GM12878 (cell line): Measurements from ENCODE around the gene EPHA8. TPM values are rescaled to one million over a fixed set of nuclear protein-coding genes. Genes with fewer than 3 reads are reported as not detected.

ENCODE experiments used
- ATAC-seq: fragments of 200-7000 bp; cut with Tn5 transposase; 3 replicates; pipeline ENCODE4 v1.9.1; 2020; ENCODE audit warnings: mild to moderate bottlenecking, moderate library complexity
- BruUV-seq: library from RNA; stranded (reverse); fragments of 400-500 nt; replicated peaks from 2 replicates; lab custom pipeline; 2021; lab: Mats Ljungman, UMichigan
- CTCF ChIA-PET: fragments of 300-600 bp; sonication (Branson Sonifier 250); formaldehyde crosslinking; extraction: SDS; loops from one replicate; lab custom pipeline; 2021; ENCODE audit warnings: inconsistent platforms; lab: Yijun Ruan, JAX
- POLR2A ChIA-PET: fragments of 350-600 bp; formaldehyde crosslinking; extraction: SDS; loops from one replicate; lab custom pipeline; 2021; ENCODE audit warnings: inconsistent platforms; lab: Charles Lee
- RAD21 ChIA-PET: fragments of 300-600 bp; sonication (Branson Sonifier 250); formaldehyde crosslinking; loops from one replicate; lab custom pipeline; 2023; ENCODE audit warnings: antibody characterized with exemption; ENCODE audit not compliant: unreplicated experiment; lab: Charles Lee
- SMC1A ChIA-PET: fragments of 300-600 bp; sonication (Branson Sonifier 250); formaldehyde crosslinking; loops from one replicate; lab custom pipeline; 2023; ENCODE audit not compliant: unreplicated experiment, uncharacterized antibody; lab: Charles Lee
- DNase-seq: peaks from one replicate; pipeline ENCODE4 v3.0.0-alpha.2; 2011; ENCODE audit warnings: low read depth, low spot score
- FAIRE-seq: peaks from 3 replicates; lab custom pipeline; 2011; peaks lifted over from hg19 to GRCh38; lab: Jason Lieb, UNC
- H2AFZ ChIP-seq: 2 replicates; pipeline ENCODE4 v1.6.0; 2011; ENCODE audit warnings: low read depth, low read length, control low read depth; ENCODE audit not compliant: control insufficient read depth
- H3K27ac ChIP-seq: 2 replicates; pipeline ENCODE4 v1.5.1; 2011; ENCODE audit warnings: control low read depth; ENCODE audit not compliant: control insufficient read depth, insufficient read depth
- H3K27me3 ChIP-seq, 2 experiments: replicated peaks in 1 of 2; 2 replicates each; pipeline versions ENCODE4 v1.6.0 to v1.6.1; 2011; ENCODE audit warnings: low read length in 1 of 2; ENCODE audit not compliant: control insufficient read depth in 2 of 2, insufficient read depth in 2 of 2
- H3K36me3 ChIP-seq, 2 experiments: 2 replicates each; pipeline ENCODE4 v1.5.1; 2011; ENCODE audit warnings: low read length in 1 of 2; ENCODE audit not compliant: control insufficient read depth in 2 of 2, insufficient read depth in 2 of 2
- H3K4me1 ChIP-seq: 2 replicates; pipeline ENCODE4 v1.6.1; 2011; ENCODE audit warnings: mild to moderate bottlenecking, low read length, moderate library complexity, mixed read lengths; ENCODE audit not compliant: control insufficient read depth, insufficient read depth
- H3K4me2 ChIP-seq: 2 replicates; pipeline ENCODE4 v1.6.0; 2011; ENCODE audit warnings: control low read depth; ENCODE audit not compliant: control insufficient read depth, insufficient read depth
- H3K4me3 ChIP-seq: fragments of 200-600 bp; sonication (generic); 2 replicates; pipeline ENCODE4 v1.5.1; 2016
- H3K79me2 ChIP-seq: 2 replicates; pipeline ENCODE4 v1.6.0; 2011; ENCODE audit warnings: low read length; ENCODE audit not compliant: control insufficient read depth, insufficient read depth
- H3K9ac ChIP-seq: 2 replicates; pipeline ENCODE4 v1.8.0; 2011; ENCODE audit warnings: low read length, control low read depth, mixed read lengths; ENCODE audit not compliant: control insufficient read depth, insufficient read depth
- H3K9me3 ChIP-seq: replicated peaks from 3 replicates; pipeline ENCODE4 v1.5.1; 2011; ENCODE audit warnings: mild to moderate bottlenecking, low read length; ENCODE audit not compliant: control insufficient read depth, insufficient read depth
- H4K20me1 ChIP-seq: 2 replicates; pipeline ENCODE4 v1.6.0; 2011; ENCODE audit not compliant: control insufficient read depth, insufficient read depth
- BCL11A ChIP-seq: IDR thresholded peaks from 2 replicates; pipeline ENCODE4 v1.6.1; 2011; ENCODE audit warnings: low read depth, low read length
- FOS ChIP-seq: IDR thresholded peaks from 3 replicates; pipeline ENCODE4 v1.6.1; 2011; ENCODE audit warnings: borderline replicate concordance; ENCODE audit not compliant: insufficient read length; ENCODE audit errors: extremely low read depth
- MEF2A ChIP-seq: IDR thresholded peaks from 2 replicates; pipeline ENCODE4 v1.6.1; 2011; ENCODE audit warnings: low read depth, mild to moderate bottlenecking, low read length, moderate library complexity; ENCODE audit not compliant: insufficient read depth
- POU2F2 ChIP-seq: IDR thresholded peaks from 3 replicates; pipeline ENCODE4 v1.6.1; 2011; ENCODE audit warnings: low read depth, mild to moderate bottlenecking, low read length, borderline replicate concordance
- REST ChIP-seq: IDR thresholded peaks from 2 replicates; pipeline ENCODE4 v1.6.1; 2012; ENCODE audit warnings: mild to moderate bottlenecking, low read depth, low read length
- SMC3 ChIP-seq: IDR thresholded peaks from 2 replicates; pipeline ENCODE4 v1.6.1; 2011; ENCODE audit warnings: low read length, improper control_type of control experiment, borderline replicate concordance
- SPI1 ChIP-seq: IDR thresholded peaks from 2 replicates; pipeline ENCODE4 v1.6.1; 2011; ENCODE audit warnings: low read depth, mild to moderate bottlenecking, low read length, moderate library complexity, borderline replicate concordance; ENCODE audit not compliant: insufficient read depth
- WGBS: methylation state at CpG from one replicate; pipeline ENCODE4 v1.1.6; 2016; ENCODE audit warnings: low lambda C conversion rate; ENCODE audit not compliant: insufficient replicate concordance, insufficient coverage; ENCODE audit errors: missing lambda C conversion rate; 5-methylcytosine and 5-hydroxymethylcytosine counted together
- in situ Hi-C: fragments of 300-500 bp; cut with MboI; formaldehyde crosslinking; loops from 9 replicates; pipeline ENCODE4 v1.14.3; 2018; ENCODE audit warnings: mixed read lengths
- intact Hi-C: fragments of 100-400 bp; cut with micrococcal nuclease; formaldehyde crosslinking; loops from one replicate; pipeline ENCODE4 v1.14.2; 2022; ENCODE audit not compliant: unreplicated experiment
- polyA plus RNA-seq, 11 experiments: library from polyadenylated mRNA; depleted of rRNA in 4 of 11; unstranded in 6 of 11; stranded (reverse) in 5 of 11; fragments of >200 nt; fragmentation: Nextera tagmentation in 4 of 11; fragmentation: Illumina TruSeq in 1 of 11; extraction: Ambion mirVana in 4 of 11; extraction: Trizol in 1 of 11; gene quantifications; 1 replicate in 1 of 11; 2 replicates in 10 of 11; pipeline versions ENCODE4 v1.2.1 to v1.2.3, GENCODE V29; 2011 to 2016; ENCODE audit warnings: inconsistent platforms in 2 of 11, missing spikeins in 2 of 11, low read depth in 1 of 11
- total RNA-seq, 4 experiments: library from RNA; depleted of rRNA in 3 of 4; stranded (reverse); fragments of >200 nt in 3 of 4; fragmentation: Illumina TruSeq in 1 of 4; extraction: Trizol in 1 of 4; gene quantifications; 2 replicates each; pipeline versions ENCODE4 v1.2.1 to v1.2.3, GENCODE V29; 2013 to 2021
- TF ChIP-seq, protein P1 (sequence below): fragments of 450-650 bp; IDR thresholded peaks from 2 replicates; pipeline ENCODE4 v1.6.1; 2017; ENCODE audit warnings: low read depth, mild to moderate bottlenecking, moderate library complexity

The EPHA8 gene
- total and polyA plus RNA-seq, 10 of the 15 experiments (the other 5 are each of a cell fraction or from before 2014, with no cell fraction given) = not detected

DNA sequence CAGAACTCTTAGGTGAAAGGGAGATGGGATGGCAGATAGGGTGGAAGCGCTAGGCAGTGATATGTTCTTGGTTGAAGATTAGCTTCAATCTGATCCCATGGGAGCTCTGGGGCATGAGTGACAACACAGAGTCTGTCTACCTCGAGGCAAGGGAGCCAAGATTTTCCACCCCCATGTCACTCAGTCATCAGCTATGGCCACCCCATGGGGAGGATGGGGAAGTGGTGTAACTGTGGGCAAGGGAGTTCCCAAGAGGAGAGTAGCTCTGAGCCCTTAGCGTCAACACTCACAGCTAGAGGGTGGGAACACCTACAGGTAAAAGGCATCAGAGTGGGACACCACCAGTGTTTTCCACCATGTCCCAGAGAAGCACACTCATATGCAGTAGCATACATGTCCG lies 42.9 kb downstream of the EPHA8 start:
- Histone ChIP-seq H3K4me1 (no peaks in the 10 kb centered on the region), H3K9ac (no peak overlapping the region), H3K9me3 (no peaks in the 10 kb centered on the region), H3K79me2 (no peaks in the 10 kb centered on the region), H3K36me3 (no peaks in the 10 kb centered on the region), H3K27me3 (no peaks in the 10 kb centered on the region; a peak in 2 of 4 replicates), H3K4me3 (no peak overlapping the region), H3K27ac (no peak overlapping the region), H3K4me2 (no peak overlapping the region)
- SMC1A ChIA-PET = no interaction called here
- POLR2A ChIA-PET = no interaction called here
- no peak for ATAC-seq
- in situ Hi-C loops (no loop called here), intact Hi-C loops (no loop called here)
- FAIRE-seq = no peak
- no peak for DNase-seq
- RAD21 ChIA-PET = no interaction called here
- TF ChIP-seq SPI1 (peak; percentile 17; the same call in 1 of the 2 replicates), MEF2A (no peak)
- TF ChIP-seq, all 136 proteins: peak for 1
- no peaks in the 10 kb centered on the region for H4K20me1 ChIP-seq
- BruUV-seq = no TSS peak
- whole genome bisulfite sequencing = 28% methylated on average over 4 of the region's 4 CpGs
- no peak overlapping the region for H2AFZ ChIP-seq
- CTCF ChIA-PET = interaction anchor here (0.8 kb wide), 1 partner anchor 358 kb away, joined by 3 read pairs; no protein-coding TSS in a partner anchor

GRCh38 chr1:22607154-22607553 lies 43.9 kb downstream of the EPHA8 start:
- Histone ChIP-seq H3K27me3 (no peaks in the 10 kb centered on the region; a peak in 2 of 4 replicates), H3K4me1 (no peaks in the 10 kb centered on the region), H4K20me1 (no peaks in the 10 kb centered on the region), H3K9ac (no peak overlapping the region), H3K79me2 (no peaks in the 10 kb centered on the region), H3K36me3 (no peaks in the 10 kb centered on the region), H3K4me2 (no peak overlapping the region), H3K4me3 (no peak overlapping the region), H3K9me3 (no peaks in the 10 kb centered on the region), H2AFZ (no peak overlapping the region), H3K27ac (no peak overlapping the region)
- intact Hi-C loops (no loop called here), in situ Hi-C loops (no loop called here)
- 15% methylated on average over 8 of the region's 10 CpGs for WGBS
- no TSS peak for BruUV-seq
- RAD21 ChIA-PET = no interaction called here
- DNase-seq (no peak), FAIRE-seq (no peak), ATAC-seq (no peak)
- TF ChIP-seq REST (peak; percentile 73), BCL11A (no peak), SMC3 (no peak), POU2F2 (no peak), FOS (no peak)
- TF ChIP-seq, protein P1, sequence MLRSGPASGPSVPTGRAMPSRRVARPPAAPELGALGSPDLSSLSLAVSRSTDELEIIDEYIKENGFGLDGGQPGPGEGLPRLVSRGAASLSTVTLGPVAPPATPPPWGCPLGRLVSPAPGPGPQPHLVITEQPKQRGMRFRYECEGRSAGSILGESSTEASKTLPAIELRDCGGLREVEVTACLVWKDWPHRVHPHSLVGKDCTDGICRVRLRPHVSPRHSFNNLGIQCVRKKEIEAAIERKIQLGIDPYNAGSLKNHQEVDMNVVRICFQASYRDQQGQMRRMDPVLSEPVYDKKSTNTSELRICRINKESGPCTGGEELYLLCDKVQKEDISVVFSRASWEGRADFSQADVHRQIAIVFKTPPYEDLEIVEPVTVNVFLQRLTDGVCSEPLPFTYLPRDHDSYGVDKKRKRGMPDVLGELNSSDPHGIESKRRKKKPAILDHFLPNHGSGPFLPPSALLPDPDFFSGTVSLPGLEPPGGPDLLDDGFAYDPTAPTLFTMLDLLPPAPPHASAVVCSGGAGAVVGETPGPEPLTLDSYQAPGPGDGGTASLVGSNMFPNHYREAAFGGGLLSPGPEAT = no peak
- CTCF ChIA-PET = no interaction called here
- SMC1A ChIA-PET = no interaction called here
- POLR2A ChIA-PET = no interaction called here
